Measurements from ENCODE around the gene SLC5A11. TPM values are rescaled to one million over a fixed set of nuclear protein-coding genes. Genes with fewer than 3 reads are reported as not detected.
"Not testable (repeated sequence)": the region's sequence is repeated elsewhere in the genome, so short reads cannot be mapped to it uniquely, and the experiment has no call there.

SLC5A11 gene
- total RNA-seq, 1 donor from 2014 or later: not detected

DNA sequence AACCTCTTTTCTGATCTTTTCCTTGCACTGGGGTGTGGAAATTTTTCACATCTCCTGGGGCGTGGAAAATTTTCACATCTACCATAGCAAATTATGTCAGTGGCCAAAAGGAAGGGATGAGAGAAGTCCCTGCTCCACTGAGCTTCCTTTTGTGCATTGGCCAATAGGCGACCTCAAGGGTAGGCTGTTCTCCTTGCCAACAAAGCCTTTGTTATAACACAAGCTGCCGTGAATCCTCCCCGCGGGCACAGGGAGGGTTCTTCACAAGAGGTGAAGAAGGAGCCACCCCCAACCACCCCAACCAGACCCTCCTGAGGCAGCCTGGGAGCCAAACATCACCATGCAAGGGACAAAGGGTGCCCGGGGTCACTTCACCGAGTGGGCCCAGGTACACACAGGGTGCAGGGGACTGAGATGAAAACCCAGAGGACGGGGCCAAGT is 6.5 kb downstream of the SLC5A11 start:
- Mint-ChIP-seq H3K4me1 (ENCODE audit: unreplicated experiment) (no peaks in the 10 kb centered on the region), H3K27ac (ENCODE audit: unreplicated experiment) (no peak overlapping the region), H3K27me3 (ENCODE audit: unreplicated experiment) (peaks cover 1% of the 10 kb centered on the region), H3K9me3 (ENCODE audit: unreplicated experiment) (no peaks in the 10 kb centered on the region), H3K4me3 (ENCODE audit: unreplicated experiment) (no peak overlapping the region), H3K36me3 (ENCODE audit: low read depth, unreplicated experiment) (no peaks in the 10 kb centered on the region)
- TF ChIP-seq CTCF (IDR thresholded peaks at IDR 0.05; ENCODE audit: unreplicated experiment): no peak
- DNase-seq (ENCODE audit: low spot score): no peak

- H3K27ac Mint-ChIP-seq (ENCODE audit: unreplicated experiment): no peak overlapping the region
- H3K36me3 Mint-ChIP-seq (ENCODE audit: low read depth, unreplicated experiment): no peaks in the 10 kb centered on the region
- H3K4me1 Mint-ChIP-seq (ENCODE audit: unreplicated experiment): no peaks in the 10 kb centered on the region
- TF ChIP-seq CTCF (IDR thresholded peaks at IDR 0.05; ENCODE audit: unreplicated experiment): no peak
- H3K9me3 Mint-ChIP-seq (ENCODE audit: unreplicated experiment): no peaks in the 10 kb centered on the region
- peaks cover 1% of the 10 kb centered on the region for H3K27me3 Mint-ChIP-seq (ENCODE audit: unreplicated experiment)
- no peak for DNase-seq (ENCODE audit: low spot score)
- H3K4me3 Mint-ChIP-seq (ENCODE audit: unreplicated experiment): no peak overlapping the region
These were observed 7.5 kb downstream of the SLC5A11 start for GRCh38 chr16:24853169-24853824.

GRCh38 chr16:24853830-24854229 is 8.1 kb downstream of the SLC5A11 start:
- no peaks in the 10 kb centered on the region for H3K27me3 Mint-ChIP-seq (ENCODE audit: unreplicated experiment)
- H3K4me1 Mint-ChIP-seq (ENCODE audit: unreplicated experiment): no peaks in the 10 kb centered on the region
- no peak for DNase-seq (ENCODE audit: low spot score)
- no peak overlapping the region for H3K27ac Mint-ChIP-seq (ENCODE audit: unreplicated experiment)
- no peaks in the 10 kb centered on the region for H3K36me3 Mint-ChIP-seq (ENCODE audit: low read depth, unreplicated experiment)
- no peak for TF ChIP-seq CTCF (IDR thresholded peaks at IDR 0.05; ENCODE audit: unreplicated experiment)
- no peak overlapping the region for H3K4me3 Mint-ChIP-seq (ENCODE audit: unreplicated experiment)
- no peaks in the 10 kb centered on the region for H3K9me3 Mint-ChIP-seq (ENCODE audit: unreplicated experiment)

- no peak overlapping the region for H3K27ac Mint-ChIP-seq (ENCODE audit: unreplicated experiment)
- no peak for TF ChIP-seq CTCF (IDR thresholded peaks at IDR 0.05; ENCODE audit: unreplicated experiment)
- H3K4me3 Mint-ChIP-seq (ENCODE audit: unreplicated experiment): no peak overlapping the region
These were observed 8.9 kb downstream of the SLC5A11 start for GRCh38 chr16:24854607-24855171.

DNA sequence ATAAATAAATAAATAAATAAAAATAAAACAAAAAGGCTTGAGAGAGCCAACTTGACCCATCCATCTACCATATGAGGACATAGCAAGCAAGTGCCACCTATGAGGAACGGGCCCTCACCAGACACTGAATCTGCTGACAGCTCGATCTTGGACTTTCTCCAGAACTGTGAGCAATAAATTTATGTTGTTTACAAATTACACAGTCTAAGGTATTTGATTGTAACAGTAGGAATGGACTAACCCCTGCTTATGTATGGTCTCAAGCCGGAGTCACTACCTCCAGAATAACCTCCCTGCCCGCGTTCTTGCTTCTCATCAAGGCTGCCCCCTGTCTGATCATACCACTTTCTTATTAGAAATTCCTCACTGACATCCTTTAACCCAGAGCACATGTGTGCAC is 9.9 kb downstream of the SLC5A11 start:
- H3K9me3 Mint-ChIP-seq (ENCODE audit: unreplicated experiment): no peaks in the 10 kb centered on the region

More at GRCh38 chr16:24854607-24855171, 8.9 kb downstream of the SLC5A11 start:
- no peak for DNase-seq (ENCODE audit: low spot score)
- Mint-ChIP-seq H3K4me1 (ENCODE audit: unreplicated experiment) (no peaks in the 10 kb centered on the region), H3K36me3 (ENCODE audit: low read depth, unreplicated experiment) (no peaks in the 10 kb centered on the region), H3K27me3 (ENCODE audit: unreplicated experiment) (no peaks in the 10 kb centered on the region), H3K9me3 (ENCODE audit: unreplicated experiment) (no peaks in the 10 kb centered on the region)

GRCh38 chr16:24856871-24857270 is 11.1 kb downstream of the SLC5A11 start:
- not testable (repeated sequence) for H3K9me3 Mint-ChIP-seq (ENCODE audit: unreplicated experiment); H3K36me3 Mint-ChIP-seq (ENCODE audit: low read depth, unreplicated experiment); H3K4me3 Mint-ChIP-seq (ENCODE audit: unreplicated experiment); DNase-seq (ENCODE audit: low spot score); H3K4me1 Mint-ChIP-seq (ENCODE audit: unreplicated experiment); H3K27ac Mint-ChIP-seq (ENCODE audit: unreplicated experiment); H3K27me3 Mint-ChIP-seq (ENCODE audit: unreplicated experiment)

More for the DNA sequence above, 9.9 kb downstream of the SLC5A11 start:
- H3K27me3 Mint-ChIP-seq (ENCODE audit: unreplicated experiment): no peaks in the 10 kb centered on the region
- H3K27ac Mint-ChIP-seq (ENCODE audit: unreplicated experiment): no peak overlapping the region
- H3K36me3 Mint-ChIP-seq (ENCODE audit: low read depth, unreplicated experiment): no peaks in the 10 kb centered on the region
- no peak overlapping the region for H3K4me3 Mint-ChIP-seq (ENCODE audit: unreplicated experiment)
- DNase-seq (ENCODE audit: low spot score): no peak
- no peak for TF ChIP-seq CTCF (IDR thresholded peaks at IDR 0.05; ENCODE audit: unreplicated experiment)
- no peaks in the 10 kb centered on the region for H3K4me1 Mint-ChIP-seq (ENCODE audit: unreplicated experiment)

All from endothelial cell (in vitro differentiated cells).